GM06990 (cell line): ENCODE results near the gene IPO11.

Experiments
- DNase-seq: peaks from one replicate; pipeline ENCODE4 v3.0.0-alpha.2; 2011; ENCODE audit not compliant: insufficient read length; ENCODE audit errors: extremely low read depth
- H3K27me3 ChIP-seq: replicated peaks from 2 replicates; pipeline ENCODE4 v1.6.0; 2011; ENCODE audit warnings: low read length; ENCODE audit not compliant: control insufficient read depth, insufficient read depth
- H3K36me3 ChIP-seq: 2 replicates; pipeline ENCODE4 v1.5.1; 2011; ENCODE audit warnings: low read length; ENCODE audit not compliant: control insufficient read depth, insufficient read depth
- H3K4me3 ChIP-seq: replicated peaks from 2 replicates; pipeline ENCODE4 v1.5.1; 2011; ENCODE audit warnings: low read depth, mild to moderate bottlenecking, control low read depth, low read length
- TF ChIP-seq, protein P1 (sequence below): IDR thresholded peaks from 2 replicates; pipeline ENCODE4 v1.5.1; 2011; ENCODE audit warnings: low read length, control low read depth, mild to moderate bottlenecking, inconsistent platforms; ENCODE audit not compliant: insufficient read depth, poor library complexity, severe bottlenecking

Gene IPO11

DNA sequence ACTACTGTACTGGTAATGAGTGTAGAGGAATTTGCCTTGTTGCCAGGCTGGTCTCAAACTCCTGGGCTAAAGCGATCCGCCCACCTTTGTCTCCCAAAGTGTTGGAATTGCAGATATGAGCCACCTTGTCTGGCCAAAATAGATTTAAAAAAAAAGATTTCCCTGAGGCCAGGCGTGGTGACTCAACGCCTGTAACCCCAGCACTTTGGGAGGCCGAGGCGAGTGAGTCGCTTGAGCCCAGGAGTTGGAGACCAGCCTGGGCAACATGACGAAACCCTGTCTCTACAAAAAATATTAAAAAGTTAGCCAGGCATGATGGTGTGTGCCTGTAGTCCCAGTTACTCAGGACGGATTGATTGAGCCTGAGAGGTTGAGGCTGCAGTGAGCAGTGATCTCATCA lies 62.5 kb downstream of the IPO11 start:
- DNase-seq: no peak
- Histone ChIP-seq H3K27me3 (no peaks in the 10 kb centered on the region), H3K4me3 (no peak overlapping the region), H3K36me3 (no peaks in the 10 kb centered on the region; the same call in 1 of the 2 replicates)
- TF ChIP-seq, protein P1, sequence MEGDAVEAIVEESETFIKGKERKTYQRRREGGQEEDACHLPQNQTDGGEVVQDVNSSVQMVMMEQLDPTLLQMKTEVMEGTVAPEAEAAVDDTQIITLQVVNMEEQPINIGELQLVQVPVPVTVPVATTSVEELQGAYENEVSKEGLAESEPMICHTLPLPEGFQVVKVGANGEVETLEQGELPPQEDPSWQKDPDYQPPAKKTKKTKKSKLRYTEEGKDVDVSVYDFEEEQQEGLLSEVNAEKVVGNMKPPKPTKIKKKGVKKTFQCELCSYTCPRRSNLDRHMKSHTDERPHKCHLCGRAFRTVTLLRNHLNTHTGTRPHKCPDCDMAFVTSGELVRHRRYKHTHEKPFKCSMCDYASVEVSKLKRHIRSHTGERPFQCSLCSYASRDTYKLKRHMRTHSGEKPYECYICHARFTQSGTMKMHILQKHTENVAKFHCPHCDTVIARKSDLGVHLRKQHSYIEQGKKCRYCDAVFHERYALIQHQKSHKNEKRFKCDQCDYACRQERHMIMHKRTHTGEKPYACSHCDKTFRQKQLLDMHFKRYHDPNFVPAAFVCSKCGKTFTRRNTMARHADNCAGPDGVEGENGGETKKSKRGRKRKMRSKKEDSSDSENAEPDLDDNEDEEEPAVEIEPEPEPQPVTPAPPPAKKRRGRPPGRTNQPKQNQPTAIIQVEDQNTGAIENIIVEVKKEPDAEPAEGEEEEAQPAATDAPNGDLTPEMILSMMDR: no peak

DNA sequence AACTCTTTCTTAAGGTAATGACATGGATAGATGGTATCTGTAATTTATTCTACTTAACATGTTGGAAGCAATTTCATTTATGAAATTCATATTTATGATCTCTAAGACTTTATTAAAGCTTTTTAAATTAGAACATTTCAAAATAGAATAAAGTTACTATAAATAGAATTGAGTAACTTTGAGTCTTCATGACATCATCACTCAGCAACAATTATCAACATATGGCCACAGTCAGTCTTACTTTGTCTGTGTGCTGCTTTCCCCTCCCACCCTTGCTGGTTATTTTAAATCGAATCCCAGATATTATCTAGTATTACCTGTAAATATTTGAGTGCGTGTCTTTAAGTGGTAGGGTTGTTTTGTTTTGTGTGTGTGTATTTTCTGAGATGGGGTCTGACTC lies 65.2 kb downstream of the IPO11 start:
- H3K27me3 ChIP-seq: no peaks in the 10 kb centered on the region
- H3K36me3 ChIP-seq: no peaks in the 10 kb centered on the region; the same call in 1 of the 2 replicates
- DNase-seq: no peak
- H3K4me3 ChIP-seq: no peak overlapping the region
- TF ChIP-seq, protein P1: no peak

DNA sequence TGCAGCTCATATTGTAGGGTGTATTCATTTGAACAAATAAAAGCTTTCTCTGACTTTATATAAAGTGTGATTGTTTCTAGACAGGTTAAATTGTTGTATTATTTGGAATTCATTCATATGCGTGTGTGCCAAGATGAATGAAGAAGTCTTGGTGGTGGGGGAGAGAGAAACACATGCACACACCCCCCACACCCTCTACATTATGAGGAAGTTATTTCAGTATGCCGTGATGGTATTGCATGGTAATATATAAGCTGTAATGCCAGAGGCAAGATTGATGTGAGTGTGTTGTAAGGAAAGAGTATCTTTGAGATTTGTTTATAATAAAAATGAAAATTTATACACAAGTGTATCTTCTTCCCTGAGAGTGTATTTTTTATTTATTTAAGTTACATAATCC lies 71.0 kb downstream of the IPO11 start:
- H3K36me3 ChIP-seq: no peaks in the 10 kb centered on the region
- no peak for DNase-seq
- H3K27me3 ChIP-seq: no peaks in the 10 kb centered on the region
- H3K4me3 ChIP-seq: no peak overlapping the region
- TF ChIP-seq, protein P1: no peak

DNA sequence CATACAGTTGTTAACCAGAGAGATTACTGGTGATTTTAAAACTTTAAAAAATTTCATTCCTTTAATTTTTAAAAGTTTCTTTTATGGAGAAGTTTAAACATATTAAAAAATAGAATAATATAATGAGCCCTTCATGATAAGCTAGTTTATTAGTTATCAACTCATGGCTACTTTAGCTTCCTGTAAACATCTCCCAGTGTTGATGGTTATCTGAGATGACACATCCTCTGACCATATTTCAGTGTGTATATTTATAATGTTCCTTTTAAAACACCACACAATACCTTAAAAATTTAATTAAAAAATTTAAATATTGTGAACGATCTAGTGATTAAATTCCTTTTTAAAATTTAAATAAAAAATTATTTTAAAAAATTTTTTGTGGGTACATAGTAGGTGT lies 74.1 kb downstream of the IPO11 start:
- H3K27me3 ChIP-seq: no peaks in the 10 kb centered on the region
- no peak for DNase-seq
- no peak overlapping the region for H3K4me3 ChIP-seq
- TF ChIP-seq, protein P1: no peak
- H3K36me3 ChIP-seq: no peaks in the 10 kb centered on the region

DNA sequence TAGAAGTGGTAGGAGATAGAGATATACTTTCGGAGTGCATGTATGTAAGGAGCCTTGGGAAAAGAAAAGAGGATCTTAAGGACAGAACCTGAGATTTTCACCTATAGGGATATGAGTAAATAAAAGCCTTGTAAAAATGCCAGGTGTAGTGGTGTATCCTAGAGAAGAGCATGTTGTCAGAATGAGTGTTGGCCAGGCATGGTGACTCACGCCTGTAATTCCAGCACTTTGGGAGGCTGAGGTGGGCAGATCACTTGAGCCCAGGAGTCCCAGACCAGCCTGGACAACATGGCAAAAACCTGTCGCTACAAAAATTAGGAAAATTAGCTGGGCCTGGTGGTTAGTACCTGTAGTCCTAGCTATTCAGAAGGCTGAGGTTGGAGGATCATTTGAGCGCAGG lies 76.0 kb downstream of the IPO11 start:
- Histone ChIP-seq H3K36me3 (0 out of 2 replicates have a peak, but pooled peaks cover 1% of the 10 kb centered on the region), H3K27me3 (no peaks in the 10 kb centered on the region)
- TF ChIP-seq, protein P1: no peak

DNA sequence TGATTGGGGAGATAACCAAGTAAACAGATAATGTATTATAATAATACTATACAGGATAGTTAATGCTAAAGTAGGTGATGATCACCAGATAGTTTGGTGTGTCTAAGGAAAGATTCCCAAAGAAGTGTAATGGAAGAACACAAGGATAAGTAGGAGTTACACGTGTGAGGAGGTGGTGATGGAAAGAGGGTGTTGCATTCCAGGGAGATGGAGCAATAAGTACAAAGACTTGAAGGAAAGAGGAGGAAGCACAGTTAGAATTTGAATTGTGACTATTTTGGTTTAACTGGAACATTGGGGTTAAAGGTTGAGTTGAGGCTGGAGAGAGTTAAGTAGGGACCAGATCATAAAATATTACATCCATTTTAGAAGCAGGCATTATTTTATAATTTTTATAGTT lies 76.9 kb downstream of the IPO11 start:
- DNase-seq: no peak
- Histone ChIP-seq H3K36me3 (0 out of 2 replicates have a peak, but pooled peaks cover 2% of the 10 kb centered on the region), H3K4me3 (no peak overlapping the region), H3K27me3 (no peaks in the 10 kb centered on the region)
- TF ChIP-seq, protein P1: no peak

More for the DNA sequence above, 76.0 kb downstream of the IPO11 start:
- DNase-seq: no peak
- no peak overlapping the region for H3K4me3 ChIP-seq
